Ascending aorta (tissue), 2 donors: ENCODE results near the gene EBF3. TPM values are rescaled to one million over a fixed set of nuclear protein-coding genes. Genes with fewer than 3 reads are reported as not detected.

Source experiments
- DNase-seq, 2 donors: peaks; one replicate each; pipeline ENCODE4 v3.0.0-alpha.2; 2019; ENCODE audit warnings: low spot score in 2 of 2
- H3K27ac ChIP-seq, 2 donors: fragments of 200-600 bp; sonication (generic); one replicate each; pipeline ENCODE4 v1.5.1; 2016 to 2017; ENCODE audit warnings: mild to moderate bottlenecking in 1 of 2
- H3K27me3 ChIP-seq: fragments of 200-600 bp; sonication (generic); one replicate; pipeline ENCODE4 v1.5.1; 2017
- H3K36me3 ChIP-seq, 2 donors: fragments of 200-600 bp; sonication (generic); one replicate each; pipeline ENCODE4 v1.5.1; 2016
- H3K4me1 ChIP-seq, 2 donors: fragments of 200-600 bp; sonication (generic); one replicate each; pipeline ENCODE4 v1.5.1; 2016 to 2017; ENCODE audit warnings: mild to moderate bottlenecking in 1 of 2
- H3K4me3 ChIP-seq, 2 donors: fragments of 200-600 bp; sonication (generic); one replicate each; pipeline ENCODE4 v1.5.1; 2016 to 2017; ENCODE audit warnings: mild to moderate bottlenecking in 1 of 2
- H3K9me3 ChIP-seq, 2 donors: fragments of 200-600 bp; sonication (generic); one replicate each; pipeline ENCODE4 v1.5.1; 2016
- intact Hi-C: fragments of 100-400 bp; cut with DNase I; formaldehyde crosslinking; loops from one replicate; pipeline ENCODE4 v1.15.1; 2023
- total RNA-seq: library from RNA; depleted of rRNA; stranded (reverse); fragments of >200 nt; gene quantifications from one replicate; pipeline ENCODE4 v1.1.0, GENCODE V29; 2016
- TF ChIP-seq, protein P1 (sequence below), 3 experiments: fragments of 200-600 bp in 2 of 3; fragments of 450-650 bp in 1 of 3; sonication (generic) in 2 of 3; IDR thresholded peaks; one replicate each; pipeline ENCODE4 v1.5.1; 2016 to 2019; ENCODE audit warnings: antibody characterized with exemption in 3 of 3, mild to moderate bottlenecking in 1 of 3, moderate library complexity in 1 of 3

The EBF3 gene
- total RNA-seq, 1 donor from 2014 or later: 20.2 TPM

GRCh38 chr10:129945526-129945925 is 18.5 kb downstream of the EBF3 start:
- Histone ChIP-seq H3K4me1 (peaks cover 0 to 2% of the 10 kb centered on the region in 2 donors), H3K27ac (peak overlapping the region; percentile 70 to 77), H3K27me3 (no peaks in the 10 kb centered on the region), H3K9me3 (no peaks in the 10 kb centered on the region), H3K36me3 (no peaks in the 10 kb centered on the region), H3K4me3 (peak overlapping the region in 1 of 2 donors; percentile 41)
- TF ChIP-seq, protein P1, sequence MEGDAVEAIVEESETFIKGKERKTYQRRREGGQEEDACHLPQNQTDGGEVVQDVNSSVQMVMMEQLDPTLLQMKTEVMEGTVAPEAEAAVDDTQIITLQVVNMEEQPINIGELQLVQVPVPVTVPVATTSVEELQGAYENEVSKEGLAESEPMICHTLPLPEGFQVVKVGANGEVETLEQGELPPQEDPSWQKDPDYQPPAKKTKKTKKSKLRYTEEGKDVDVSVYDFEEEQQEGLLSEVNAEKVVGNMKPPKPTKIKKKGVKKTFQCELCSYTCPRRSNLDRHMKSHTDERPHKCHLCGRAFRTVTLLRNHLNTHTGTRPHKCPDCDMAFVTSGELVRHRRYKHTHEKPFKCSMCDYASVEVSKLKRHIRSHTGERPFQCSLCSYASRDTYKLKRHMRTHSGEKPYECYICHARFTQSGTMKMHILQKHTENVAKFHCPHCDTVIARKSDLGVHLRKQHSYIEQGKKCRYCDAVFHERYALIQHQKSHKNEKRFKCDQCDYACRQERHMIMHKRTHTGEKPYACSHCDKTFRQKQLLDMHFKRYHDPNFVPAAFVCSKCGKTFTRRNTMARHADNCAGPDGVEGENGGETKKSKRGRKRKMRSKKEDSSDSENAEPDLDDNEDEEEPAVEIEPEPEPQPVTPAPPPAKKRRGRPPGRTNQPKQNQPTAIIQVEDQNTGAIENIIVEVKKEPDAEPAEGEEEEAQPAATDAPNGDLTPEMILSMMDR (IDR thresholded peaks at IDR 0.05): no peak
- intact Hi-C loops: no loop called here
- peak in 1 of 2 donors; percentile 51 for DNase-seq

DNA sequence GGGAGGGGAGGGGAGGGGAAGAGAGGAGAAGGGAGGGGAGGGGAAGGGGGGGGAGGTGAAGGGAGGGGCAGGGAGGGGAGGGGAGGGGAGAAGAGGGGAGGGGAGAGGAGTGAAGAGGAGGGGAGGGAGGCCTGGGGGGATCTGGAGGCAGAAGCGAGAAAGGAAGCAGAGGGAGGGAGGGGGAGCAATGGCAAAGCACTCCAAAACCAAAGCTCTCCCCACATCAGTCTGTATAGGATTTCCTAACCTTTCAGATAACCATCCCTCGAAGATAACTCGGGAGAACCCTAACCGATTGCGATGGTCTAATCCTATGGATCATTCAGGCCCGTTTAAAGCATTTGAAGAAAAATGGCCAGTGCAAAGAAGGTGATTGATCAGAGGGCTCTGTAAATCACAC is 19.0 kb downstream of the EBF3 start:
- H3K27me3 ChIP-seq: no peaks in the 10 kb centered on the region
- no peak overlapping the region for H3K4me3 ChIP-seq
- intact Hi-C loops: no loop called here
- no peaks in the 10 kb centered on the region for H3K9me3 ChIP-seq
- no peaks in the 10 kb centered on the region for H3K36me3 ChIP-seq
- DNase-seq: peak in 1 of 2 donors; percentile 12
- TF ChIP-seq, protein P1 (IDR thresholded peaks at IDR 0.05): no peak
- peak overlapping the region; percentile 70 to 77 for H3K27ac ChIP-seq
- H3K4me1 ChIP-seq: peaks cover 0 to 2% of the 10 kb centered on the region in 2 donors

DNA sequence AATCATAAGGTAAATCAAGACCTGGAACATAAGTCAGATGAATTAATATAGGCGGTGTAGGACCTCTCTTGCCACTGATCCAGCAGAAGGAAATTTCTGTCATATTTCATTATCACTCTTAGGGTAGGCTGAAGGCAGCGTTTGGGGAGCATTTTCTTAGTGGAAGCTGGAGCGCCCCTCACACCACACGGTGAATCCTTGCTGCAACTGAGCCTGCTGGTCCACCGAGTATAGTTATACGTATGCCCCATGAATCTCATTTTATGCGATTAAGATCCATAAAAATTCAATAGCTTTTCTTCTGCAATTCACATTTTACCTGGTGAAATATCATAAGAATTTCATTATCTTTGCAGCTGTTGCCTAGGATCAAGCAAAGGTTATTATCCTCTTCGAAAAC is 19.6 kb downstream of the EBF3 start:
- H3K4me3 ChIP-seq: no peak overlapping the region
- DNase-seq: peak in 1 of 2 donors; percentile 9
- no peaks in the 10 kb centered on the region for H3K9me3 ChIP-seq
- intact Hi-C loops: no loop called here
- H3K27me3 ChIP-seq: no peaks in the 10 kb centered on the region
- H3K4me1 ChIP-seq: peaks cover 0 to 2% of the 10 kb centered on the region in 2 donors
- H3K36me3 ChIP-seq: no peaks in the 10 kb centered on the region
- H3K27ac ChIP-seq: no peak overlapping the region
- TF ChIP-seq, protein P1 (IDR thresholded peaks at IDR 0.05): no peak

DNA sequence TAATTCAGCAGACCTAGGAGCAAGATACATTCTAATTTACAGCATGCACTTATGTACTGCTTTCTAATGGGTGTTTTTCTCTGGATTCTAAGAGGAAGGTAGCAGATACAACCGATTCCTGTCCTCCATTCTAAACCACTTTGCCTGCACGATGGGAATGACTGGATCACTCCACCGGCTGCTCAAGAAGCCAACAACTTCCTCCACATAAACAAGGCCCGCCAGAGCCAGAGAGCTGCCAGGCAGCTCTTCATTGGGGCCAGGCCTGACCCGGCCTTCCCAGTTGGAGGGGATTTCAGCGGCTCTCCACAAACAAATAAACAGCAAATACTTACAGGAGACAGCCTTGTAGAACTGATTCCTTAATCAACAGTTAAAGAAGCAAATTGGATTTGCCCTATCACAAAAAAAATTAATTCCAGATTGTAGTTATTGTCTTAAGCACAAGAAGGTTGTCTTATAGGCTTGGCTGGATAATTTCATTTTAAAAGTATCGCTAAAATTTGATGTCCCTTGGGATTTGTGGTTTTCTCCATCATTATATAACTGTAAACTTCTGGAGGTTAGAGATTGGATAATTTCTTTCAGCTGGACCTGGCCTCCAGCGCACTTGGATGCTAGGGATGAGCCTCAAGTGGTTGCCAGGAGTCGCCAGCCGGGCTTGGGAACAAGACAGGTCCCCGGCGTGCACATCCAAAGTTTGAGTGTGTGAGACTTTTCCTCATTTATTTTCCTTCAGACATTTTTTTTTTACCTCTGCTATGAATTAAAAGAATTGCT is 20.9 kb downstream of the EBF3 start:
- Histone ChIP-seq H3K9me3 (no peaks in the 10 kb centered on the region), H3K27me3 (no peaks in the 10 kb centered on the region), H3K27ac (no peak overlapping the region), H3K4me3 (no peak overlapping the region), H3K4me1 (peaks cover 0 to 2% of the 10 kb centered on the region in 2 donors), H3K36me3 (no peaks in the 10 kb centered on the region)
- peak in 1 of 2 donors; percentile 34 for DNase-seq
- intact Hi-C loops: no loop called here
- TF ChIP-seq, protein P1 (IDR thresholded peaks at IDR 0.05): no peak

GRCh38 chr10:129942391-129942790 is 21.7 kb downstream of the EBF3 start:
- DNase-seq: peak in 1 of 2 donors; percentile 31
- no peak overlapping the region for H3K4me3 ChIP-seq
- intact Hi-C loops: no loop called here
- no peaks in the 10 kb centered on the region for H3K9me3 ChIP-seq
- H3K27ac ChIP-seq: no peak overlapping the region
- H3K27me3 ChIP-seq: no peaks in the 10 kb centered on the region
- TF ChIP-seq, protein P1 (IDR thresholded peaks at IDR 0.05): no peak
- peaks cover 0 to 2% of the 10 kb centered on the region in 2 donors for H3K4me1 ChIP-seq
- H3K36me3 ChIP-seq: no peaks in the 10 kb centered on the region
